IMR-90 (cell line): Measurements from ENCODE around the gene FAT1.

Experiments
- CEBPB ChIP-seq: IDR thresholded peaks from 2 replicates; pipeline ENCODE4 v1.6.1; 2012; ENCODE audit warnings: low read depth, low read length, improper control_type of control experiment
- ELK1 ChIP-seq: fragments of 150-350 bp; IDR thresholded peaks from 2 replicates; pipeline ENCODE4 v1.6.1; 2016; ENCODE audit warnings: low read depth, mild to moderate bottlenecking, low read length, moderate library complexity, borderline replicate concordance
- FOS ChIP-seq: fragments of 150-350 bp; IDR thresholded peaks from 2 replicates; pipeline ENCODE4 v1.6.1; 2016; ENCODE audit warnings: low read depth, low read length
- MAFK ChIP-seq: IDR thresholded peaks from 2 replicates; pipeline ENCODE4 v1.6.1; 2012; ENCODE audit warnings: low read depth, low read length, improper control_type of control experiment
- MAZ ChIP-seq: IDR thresholded peaks from 2 replicates; pipeline ENCODE4 v1.6.1; 2012; ENCODE audit warnings: low read depth, mild to moderate bottlenecking, low read length, improper control_type of control experiment, moderate library complexity, borderline replicate concordance
- MXI1 ChIP-seq: IDR thresholded peaks from 2 replicates; pipeline ENCODE4 v1.6.1; 2012; ENCODE audit warnings: low read depth, mild to moderate bottlenecking, low read length, moderate library complexity, borderline replicate concordance
- NFE2L2 ChIP-seq: fragments of 150-350 bp; IDR thresholded peaks from 2 replicates; pipeline ENCODE4 v1.6.1; 2016; ENCODE audit warnings: low read depth, mild to moderate bottlenecking, low read length
- POLR2A ChIP-seq: IDR thresholded peaks from 2 replicates; pipeline ENCODE4 v1.6.1; 2012; ENCODE audit warnings: mild to moderate bottlenecking, low read depth, low read length
- RAD21 ChIP-seq: IDR thresholded peaks from 2 replicates; pipeline ENCODE4 v1.6.1; 2012; ENCODE audit warnings: low read length, improper control_type of control experiment
- RCOR1 ChIP-seq: IDR thresholded peaks from 2 replicates; pipeline ENCODE4 v1.6.1; 2012; ENCODE audit warnings: mild to moderate bottlenecking, low read length, improper control_type of control experiment; ENCODE audit not compliant: insufficient replicate concordance
- RFX5 ChIP-seq: IDR thresholded peaks from 2 replicates; pipeline ENCODE4 v1.8.0; 2012; ENCODE audit warnings: low read depth, mild to moderate bottlenecking, low read length, moderate library complexity
- TF ChIP-seq, protein P1 (sequence below): conservative IDR thresholded peaks from 2 replicates; pipeline ENCODE4 v1.5.1; 2012; ENCODE audit warnings: mild to moderate bottlenecking, low read depth, low read length, improper control_type of control experiment

DNA sequence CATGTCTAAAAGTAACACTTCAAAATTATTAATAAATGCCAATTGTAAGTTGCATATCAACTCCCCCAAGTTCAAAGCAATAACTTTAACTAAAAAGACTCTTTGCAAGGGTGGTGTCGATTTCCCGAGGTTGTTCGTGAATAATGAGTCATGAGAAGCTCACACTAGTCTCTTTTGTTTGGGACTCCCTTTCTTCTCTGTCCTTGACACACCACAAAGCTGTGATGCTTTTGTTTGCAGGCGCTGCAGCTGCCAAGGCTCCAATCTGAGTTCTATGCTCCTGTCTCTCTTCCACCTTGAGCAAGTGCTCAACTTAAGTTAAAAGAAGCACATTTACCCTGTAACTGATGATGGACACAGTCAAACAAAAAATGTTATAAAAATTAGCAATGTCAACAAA, 65.9 kb downstream of the FAT1 start:
- no peak for TF ChIP-seq POLR2A
- TF ChIP-seq, protein P1, sequence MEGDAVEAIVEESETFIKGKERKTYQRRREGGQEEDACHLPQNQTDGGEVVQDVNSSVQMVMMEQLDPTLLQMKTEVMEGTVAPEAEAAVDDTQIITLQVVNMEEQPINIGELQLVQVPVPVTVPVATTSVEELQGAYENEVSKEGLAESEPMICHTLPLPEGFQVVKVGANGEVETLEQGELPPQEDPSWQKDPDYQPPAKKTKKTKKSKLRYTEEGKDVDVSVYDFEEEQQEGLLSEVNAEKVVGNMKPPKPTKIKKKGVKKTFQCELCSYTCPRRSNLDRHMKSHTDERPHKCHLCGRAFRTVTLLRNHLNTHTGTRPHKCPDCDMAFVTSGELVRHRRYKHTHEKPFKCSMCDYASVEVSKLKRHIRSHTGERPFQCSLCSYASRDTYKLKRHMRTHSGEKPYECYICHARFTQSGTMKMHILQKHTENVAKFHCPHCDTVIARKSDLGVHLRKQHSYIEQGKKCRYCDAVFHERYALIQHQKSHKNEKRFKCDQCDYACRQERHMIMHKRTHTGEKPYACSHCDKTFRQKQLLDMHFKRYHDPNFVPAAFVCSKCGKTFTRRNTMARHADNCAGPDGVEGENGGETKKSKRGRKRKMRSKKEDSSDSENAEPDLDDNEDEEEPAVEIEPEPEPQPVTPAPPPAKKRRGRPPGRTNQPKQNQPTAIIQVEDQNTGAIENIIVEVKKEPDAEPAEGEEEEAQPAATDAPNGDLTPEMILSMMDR = no peak
- TF ChIP-seq FOS = no peak
- no peak for TF ChIP-seq CEBPB
- no peak for TF ChIP-seq RFX5
- no peak for TF ChIP-seq RAD21
- no peak for TF ChIP-seq MAFK
- TF ChIP-seq ELK1 = no peak
- no peak for TF ChIP-seq MXI1
- TF ChIP-seq NFE2L2 = no peak
- no peak for TF ChIP-seq RCOR1
- TF ChIP-seq MAZ = no peak
